PFSK-1 (cell line): ENCODE measurements around the gene TNFSF13B.

ENCODE experiments used
- FOXP2 ChIP-seq: optimal IDR thresholded peaks from 2 replicates; pipeline ENCODE3; 2011; ENCODE audit warnings: borderline replicate concordance, control low read depth, inconsistent platforms; ENCODE audit not compliant: insufficient read depth; ENCODE audit errors: extremely low read length, extremely low read depth
- POLR2AphosphoS5 ChIP-seq: IDR thresholded peaks from 2 replicates; pipeline ENCODE4 v1.6.1; 2012; ENCODE audit warnings: low read depth, mild to moderate bottlenecking, control low read depth, low read length, moderate library complexity
- REST ChIP-seq, 2 experiments: IDR thresholded peaks; 2 replicates each; pipeline versions ENCODE4 v1.6.1 to v1.8.0; 2011 to 2012; ENCODE audit warnings: low read depth in 2 of 2, low read length in 2 of 2, control low read depth in 1 of 2, inconsistent platforms in 1 of 2, mild to moderate bottlenecking in 1 of 2, moderate library complexity in 1 of 2; ENCODE audit not compliant: insufficient read depth in 1 of 2
- SIN3A ChIP-seq: IDR thresholded peaks from 2 replicates; pipeline ENCODE4 v1.6.1; 2012; ENCODE audit warnings: mild to moderate bottlenecking, low read length, moderate library complexity, borderline replicate concordance; ENCODE audit not compliant: insufficient read depth
- TAF1 ChIP-seq: IDR thresholded peaks from 2 replicates; pipeline ENCODE4 v1.6.1; 2012; ENCODE audit warnings: low read length, control low read depth, borderline replicate concordance; ENCODE audit not compliant: insufficient read depth

TNFSF13B gene

GRCh38 chr13:108302279-108302678 lies 32.8 kb downstream of the TNFSF13B start:
- TF ChIP-seq FOXP2, result no peak
- no peak for TF ChIP-seq POLR2AphosphoS5
- TF ChIP-seq REST (IDR thresholded peaks at IDR 0.05; ENCODE audit: insufficient read depth in 1 of 2, low read depth in 2 of 2, low read length in 2 of 2), result no peak
- TF ChIP-seq SIN3A, result no peak
- no peak for TF ChIP-seq TAF1

GRCh38 chr13:108304170-108305016 lies 34.9 kb downstream of the TNFSF13B start:
- TF ChIP-seq REST (IDR thresholded peaks at IDR 0.05; ENCODE audit: insufficient read depth in 1 of 2, low read depth in 2 of 2, low read length in 2 of 2) (no peak), POLR2AphosphoS5 (no peak), SIN3A (no peak), FOXP2 (no peak), TAF1 (no peak)

GRCh38 chr13:108305655-108306054 lies 36.1 kb downstream of the TNFSF13B start:
- TF ChIP-seq TAF1, result no peak
- TF ChIP-seq SIN3A, result no peak
- TF ChIP-seq FOXP2, result no peak
- no peak for TF ChIP-seq POLR2AphosphoS5
- no peak for TF ChIP-seq REST (IDR thresholded peaks at IDR 0.05; ENCODE audit: insufficient read depth in 1 of 2, low read depth in 2 of 2, low read length in 2 of 2)

- TF ChIP-seq TAF1, result no peak
- TF ChIP-seq POLR2AphosphoS5, result no peak
- no peak for TF ChIP-seq SIN3A
- no peak for TF ChIP-seq FOXP2
- no peak for TF ChIP-seq REST (IDR thresholded peaks at IDR 0.05; ENCODE audit: insufficient read depth in 1 of 2, low read depth in 2 of 2, low read length in 2 of 2)
These were observed 37.3 kb downstream of the TNFSF13B start for GRCh38 chr13:108306860-108307259.

GRCh38 chr13:108313382-108313781 lies 43.9 kb downstream of the TNFSF13B start:
- TF ChIP-seq FOXP2, result no peak
- no peak for TF ChIP-seq POLR2AphosphoS5
- no peak for TF ChIP-seq SIN3A
- no peak for TF ChIP-seq REST (IDR thresholded peaks at IDR 0.05; ENCODE audit: insufficient read depth in 1 of 2, low read depth in 2 of 2, low read length in 2 of 2)
- no peak for TF ChIP-seq TAF1
